Left lobe of liver (tissue), 2 donors: ENCODE data around the gene ANKRD27. TPM values are rescaled to one million over a fixed set of nuclear protein-coding genes. Genes with fewer than 3 reads are reported as not detected.
"Not testable (repeated sequence)": the region's sequence is repeated elsewhere in the genome, so short reads cannot be mapped to it uniquely, and the experiment has no call there.

Experiments
- ATAC-seq: fragments of 200-7000 bp; cut with Tn5 transposase; one replicate; pipeline ENCODE4 v1.9.1; 2020; ENCODE audit warnings: mild to moderate bottlenecking, moderate library complexity
- DNase-seq: peaks from one replicate; pipeline ENCODE4 v3.0.0-alpha.2; 2020; ENCODE audit warnings: low spot score
- total RNA-seq: library from RNA; stranded (reverse); gene quantifications from one replicate; pipeline ENCODE4 v1.2.1, GENCODE V29; 2021
- donor health status: DM: no; HTN: no; CAD: no; lungs with moderate emphysema.
- donor health status: DM: no; HTN: yes; CAD: no.

ANKRD27 gene
- total RNA-seq, 1 donor from 2014 or later, result 8.4 TPM

DNA sequence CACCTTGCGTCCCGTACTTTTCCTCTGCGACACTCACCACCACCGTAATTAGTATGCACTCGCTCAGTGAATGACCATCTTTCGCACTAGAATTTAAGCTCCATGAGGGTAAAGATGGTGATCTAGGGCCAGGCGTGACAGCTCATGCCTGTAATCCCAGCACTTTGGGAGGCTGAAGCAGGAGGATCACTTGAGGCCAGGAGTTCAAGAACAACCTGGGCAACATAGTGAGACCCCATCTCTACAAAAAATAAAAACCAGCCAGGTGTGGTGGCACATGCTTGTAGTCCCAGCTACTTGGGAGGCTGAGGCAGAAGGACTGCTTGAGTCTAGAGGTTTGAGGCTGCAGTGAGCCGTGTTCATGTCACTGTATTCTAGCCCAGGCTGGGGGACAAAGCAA, 18.6 kb downstream of the ANKRD27 start:
- not testable (repeated sequence) for ATAC-seq, DNase-seq

DNA sequence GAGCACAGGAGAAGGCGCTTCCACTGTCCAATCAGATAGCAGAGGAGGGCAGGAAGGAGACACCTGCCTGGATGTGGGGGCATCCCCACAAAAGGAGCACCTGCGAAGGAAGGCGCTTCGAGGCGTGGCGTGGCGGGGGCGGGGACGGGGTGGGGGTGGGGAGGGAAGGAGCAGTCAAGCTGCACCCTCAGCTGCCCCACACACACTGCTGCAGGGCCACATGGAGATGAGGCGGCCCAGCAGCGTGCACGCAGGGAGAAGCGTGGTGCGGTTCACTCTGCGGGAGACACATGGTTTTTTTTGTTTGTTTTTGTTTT, 21.4 kb downstream of the ANKRD27 start:
- DNase-seq (no peak), ATAC-seq (no peak)

DNA sequence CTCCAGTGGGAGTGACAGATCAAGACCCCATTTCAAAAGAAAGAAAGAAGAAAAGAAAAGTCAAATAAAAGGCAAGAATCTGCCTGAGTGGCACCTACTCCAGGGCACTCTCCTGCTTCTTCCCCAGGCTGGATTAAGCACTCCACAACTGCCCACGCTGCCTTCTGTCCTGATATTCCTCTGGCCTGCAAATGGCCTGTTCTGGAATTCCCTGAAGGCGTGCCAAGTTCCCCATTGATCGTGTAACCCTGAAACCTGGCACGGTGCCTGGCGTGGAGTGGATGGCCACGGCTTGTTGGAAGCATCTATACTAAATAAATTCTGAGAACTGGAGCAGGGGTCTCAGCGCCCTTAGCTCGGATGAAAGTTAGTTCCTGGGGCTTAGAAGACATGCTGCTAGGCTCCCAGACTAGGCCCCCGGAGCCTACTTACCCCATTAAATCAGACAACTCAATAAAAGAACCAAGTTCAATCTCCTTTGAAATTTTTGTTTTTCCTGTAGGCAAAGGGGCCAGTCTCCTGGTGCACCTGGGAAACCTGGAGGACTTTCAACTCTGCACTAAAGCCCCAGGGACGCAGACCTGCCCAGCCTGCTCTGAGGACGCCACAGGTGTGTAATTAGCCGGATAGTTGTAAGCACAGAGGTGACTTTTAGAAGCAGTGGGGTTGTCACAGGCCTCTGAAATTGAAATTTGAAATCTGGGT, 21.9 kb downstream of the ANKRD27 start:
- ATAC-seq (peak; percentile 66), DNase-seq (peak; percentile 92)

DNA sequence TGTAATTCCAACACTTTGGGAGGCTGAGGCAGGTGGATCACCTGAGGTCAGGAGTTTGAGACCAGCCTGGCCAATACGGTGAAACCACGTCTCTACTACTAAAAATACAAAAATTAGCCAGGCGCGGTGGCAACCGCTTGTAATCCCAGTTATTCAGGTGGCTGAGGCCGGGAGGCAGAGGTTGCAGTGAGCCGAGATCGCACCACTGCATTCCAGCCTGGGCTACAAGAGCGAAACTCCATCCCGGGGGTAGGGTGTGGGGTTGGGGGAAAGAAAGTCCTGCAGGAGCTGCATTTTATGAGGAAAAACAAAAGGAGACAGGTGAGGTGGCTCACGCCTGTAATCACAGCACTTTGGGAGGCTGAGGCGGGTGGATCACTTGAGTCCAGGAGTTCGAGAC, 22.6 kb downstream of the ANKRD27 start:
- DNase-seq, ATAC-seq: not testable (repeated sequence)

DNA sequence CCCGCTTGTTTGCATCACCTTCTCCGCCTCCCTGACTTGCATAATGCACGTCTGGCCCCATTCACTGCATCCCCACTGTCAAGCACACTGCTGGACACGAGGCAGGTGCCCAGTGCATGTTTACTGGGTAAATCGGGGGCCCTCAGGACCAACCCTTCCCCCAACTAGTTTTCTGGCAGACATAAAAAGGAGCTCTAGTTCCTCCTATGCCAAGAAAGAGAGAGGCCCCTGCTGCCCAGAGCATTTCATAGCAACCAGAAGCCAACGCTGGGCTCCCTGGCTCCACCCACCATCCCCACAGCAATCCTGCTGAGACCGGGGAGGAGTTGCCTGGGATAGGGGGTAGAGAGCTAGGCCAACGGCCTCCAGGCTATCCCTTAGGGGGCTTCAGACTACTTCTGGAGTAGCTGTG, 23.2 kb downstream of the ANKRD27 start:
- ATAC-seq (peak; percentile 67), DNase-seq (peak; percentile 83)

DNA sequence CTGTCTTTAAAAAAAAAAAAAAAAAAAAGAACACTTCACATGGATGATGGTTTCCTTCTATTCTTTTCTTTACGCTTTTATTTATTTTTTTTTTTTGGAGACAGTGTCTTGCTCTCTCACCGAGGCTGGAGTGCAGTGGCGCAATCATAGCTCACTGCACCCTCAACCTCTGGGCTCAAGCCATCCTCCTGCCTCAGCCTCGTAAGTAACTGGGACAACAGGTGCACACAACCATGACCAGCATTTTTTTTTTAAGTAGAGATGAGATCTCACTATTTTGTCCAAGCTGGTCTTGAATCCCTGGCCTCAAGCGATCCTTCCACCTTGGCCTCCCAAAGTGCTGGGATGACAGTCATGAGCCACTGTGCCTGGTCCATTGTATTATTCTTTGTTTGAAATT, 24.3 kb downstream of the ANKRD27 start:
- ATAC-seq, result no peak
- no peak for DNase-seq

DNA sequence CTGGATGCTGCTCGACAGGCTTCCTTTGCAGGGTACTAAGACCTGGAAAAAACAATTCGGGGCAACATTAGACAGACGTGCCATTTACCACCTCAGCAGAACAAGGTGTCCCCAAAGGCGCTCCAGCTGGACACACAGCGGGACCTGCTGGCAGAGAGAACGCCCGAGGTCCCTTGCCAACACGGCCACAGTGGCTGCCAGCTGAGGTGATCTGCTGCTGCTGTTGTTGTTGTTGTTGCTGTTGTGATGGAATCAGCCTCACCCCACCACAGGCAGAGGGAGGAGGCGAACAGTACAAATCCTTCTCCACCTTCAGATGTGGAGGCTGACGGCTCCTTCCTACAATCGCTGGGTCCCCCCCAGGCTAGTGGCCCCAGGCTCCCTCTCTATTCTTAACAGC, 25.2 kb downstream of the ANKRD27 start:
- DNase-seq (peak; percentile 85), ATAC-seq (peak; percentile 66)

DNA sequence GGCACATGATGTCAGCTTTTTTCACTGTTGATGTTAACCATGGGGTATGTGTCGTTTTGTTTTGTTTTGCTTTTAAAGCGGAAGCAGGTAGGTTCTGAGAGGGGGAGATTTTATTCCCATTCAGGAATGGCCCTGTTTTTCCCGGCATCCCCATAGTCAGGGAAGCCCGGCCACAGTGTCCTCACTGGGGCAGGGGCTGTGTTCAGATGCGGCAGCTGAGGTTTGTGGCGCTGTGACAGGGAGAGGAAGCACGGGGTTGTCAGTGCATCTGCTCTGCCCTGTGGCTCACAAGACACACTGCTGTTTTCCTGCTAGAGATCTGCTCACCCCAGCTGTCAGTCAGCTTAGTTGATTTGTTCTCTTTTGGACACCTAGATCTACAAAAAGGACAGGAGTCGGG, 27.6 kb downstream of the ANKRD27 start:
- no peak for DNase-seq
- no peak for ATAC-seq

DNA sequence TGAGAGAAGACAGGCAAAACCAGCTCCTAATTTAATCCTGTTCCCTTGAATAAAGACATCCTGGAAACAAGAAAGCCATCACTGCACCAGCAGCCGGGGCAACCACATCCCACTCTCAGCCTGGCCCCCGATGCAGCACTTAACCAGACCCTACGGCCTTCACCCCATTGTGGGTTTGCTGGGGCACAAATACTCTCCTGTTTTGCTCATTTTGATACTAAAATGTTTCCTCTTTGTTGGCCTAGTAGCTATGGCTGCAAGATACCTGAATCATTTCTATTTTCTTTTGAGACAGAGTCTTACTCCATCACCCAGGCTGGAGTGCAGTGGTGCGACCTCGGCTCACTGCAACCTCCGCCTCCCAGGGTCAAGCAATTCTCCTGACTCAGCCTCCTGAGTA, 28.4 kb downstream of the ANKRD27 start:
- no peak for DNase-seq
- no peak for ATAC-seq

DNA sequence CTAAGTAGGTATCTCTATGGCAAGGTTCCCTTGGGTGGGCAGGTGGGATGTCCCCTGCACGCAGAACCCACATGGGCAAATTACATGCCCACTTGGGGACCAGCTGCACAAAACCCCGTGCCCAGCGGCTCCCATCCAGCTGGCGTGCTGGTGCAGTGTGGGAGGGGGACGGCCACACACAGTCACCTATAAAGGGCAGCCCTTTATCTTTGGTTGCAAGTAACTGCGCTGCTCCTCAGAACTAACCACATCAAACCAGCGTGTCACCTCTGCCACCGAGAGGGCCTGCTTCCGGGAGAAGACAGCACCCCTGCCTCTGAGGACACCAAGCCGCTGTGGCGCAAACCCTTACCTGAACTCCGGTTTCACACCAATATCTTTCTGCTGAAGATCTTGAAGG, 32.2 kb downstream of the ANKRD27 start:
- ATAC-seq, result no peak
- DNase-seq, result no peak

DNA sequence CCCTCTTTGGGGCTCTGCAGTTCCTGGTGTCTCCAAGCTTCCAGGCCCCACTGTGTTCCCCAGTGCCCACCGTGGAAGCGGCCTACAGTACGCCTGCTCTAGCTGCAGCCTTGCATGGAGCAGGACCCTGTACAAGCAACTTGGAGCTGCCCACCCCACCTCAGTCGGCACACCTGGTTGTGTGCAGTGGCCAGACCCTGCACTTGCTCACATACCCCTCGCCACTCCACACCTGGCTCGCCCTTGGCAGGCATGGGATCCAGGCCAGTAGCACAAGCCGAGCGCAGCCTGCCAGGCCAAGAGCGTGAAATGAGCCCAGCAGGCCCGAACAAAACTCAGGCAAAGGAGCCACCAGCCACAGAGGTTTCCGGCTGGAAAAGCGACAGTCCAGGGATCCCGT, 36.4 kb downstream of the ANKRD27 start:
- ATAC-seq (no peak), DNase-seq (no peak)

DNA sequence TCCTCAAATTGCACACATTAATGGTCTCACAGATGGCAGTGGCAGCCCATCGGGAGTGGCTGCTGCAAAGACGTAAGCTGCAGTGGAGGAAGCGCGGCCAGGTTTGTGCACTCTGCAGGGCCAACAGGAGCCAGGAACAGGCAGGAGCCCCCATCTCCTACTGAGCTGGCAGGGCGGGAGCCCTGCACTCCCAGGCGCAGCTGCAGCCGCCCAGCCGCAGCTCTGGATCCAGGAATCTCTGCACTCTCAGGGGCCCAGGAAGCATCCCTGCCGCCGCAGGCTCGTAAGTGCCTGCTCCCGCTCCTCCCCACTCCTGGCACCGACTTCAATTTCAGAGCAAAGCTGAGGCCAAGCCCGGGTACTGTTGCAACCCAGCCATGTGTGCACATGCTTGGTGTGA, 37.5 kb downstream of the ANKRD27 start:
- DNase-seq (no peak), ATAC-seq (no peak)

DNA sequence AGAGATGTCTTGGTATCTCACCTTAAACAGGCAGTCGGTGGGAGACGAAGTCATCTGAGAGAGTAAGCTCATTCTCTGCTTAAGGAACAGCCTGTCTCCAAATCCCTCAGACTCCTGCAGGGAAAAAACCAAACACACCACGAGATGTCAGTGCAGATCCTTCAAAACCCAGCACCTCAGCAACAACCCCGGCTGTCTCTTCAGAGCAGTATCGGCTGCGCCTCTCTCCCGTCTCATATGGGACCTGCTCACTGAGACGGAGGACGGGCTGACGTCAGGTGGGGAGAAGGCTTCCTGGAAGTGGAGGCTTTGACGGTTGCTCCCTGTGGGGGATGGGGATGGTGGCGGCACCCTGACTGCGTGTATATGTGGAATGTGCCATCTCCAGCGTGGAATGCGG, 43.6 kb downstream of the ANKRD27 start:
- ATAC-seq, result peak; percentile 34

DNA sequence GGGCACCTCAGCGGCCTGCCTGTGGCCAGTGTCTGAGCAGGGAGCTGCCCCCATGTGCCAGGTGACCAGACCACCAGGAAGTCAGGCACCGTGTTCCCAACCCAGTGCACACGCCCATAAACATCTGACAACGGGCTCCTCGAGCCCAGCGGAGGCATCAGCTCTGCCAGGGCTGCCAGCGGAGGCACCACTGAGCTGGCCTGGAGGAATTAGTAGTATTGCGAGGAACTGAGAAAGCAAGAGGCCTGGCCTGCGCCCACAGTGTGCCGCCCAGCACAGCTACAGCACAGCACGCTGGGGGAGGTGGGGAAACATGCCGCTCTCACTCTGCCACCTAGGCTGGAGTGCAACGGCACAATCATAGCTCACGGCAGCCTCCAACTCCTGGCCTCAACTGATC, 44.6 kb downstream of the ANKRD27 start:
- DNase-seq, result no peak

More for the DNA sequence above, 43.6 kb downstream of the ANKRD27 start:
- DNase-seq, result no peak

DNA sequence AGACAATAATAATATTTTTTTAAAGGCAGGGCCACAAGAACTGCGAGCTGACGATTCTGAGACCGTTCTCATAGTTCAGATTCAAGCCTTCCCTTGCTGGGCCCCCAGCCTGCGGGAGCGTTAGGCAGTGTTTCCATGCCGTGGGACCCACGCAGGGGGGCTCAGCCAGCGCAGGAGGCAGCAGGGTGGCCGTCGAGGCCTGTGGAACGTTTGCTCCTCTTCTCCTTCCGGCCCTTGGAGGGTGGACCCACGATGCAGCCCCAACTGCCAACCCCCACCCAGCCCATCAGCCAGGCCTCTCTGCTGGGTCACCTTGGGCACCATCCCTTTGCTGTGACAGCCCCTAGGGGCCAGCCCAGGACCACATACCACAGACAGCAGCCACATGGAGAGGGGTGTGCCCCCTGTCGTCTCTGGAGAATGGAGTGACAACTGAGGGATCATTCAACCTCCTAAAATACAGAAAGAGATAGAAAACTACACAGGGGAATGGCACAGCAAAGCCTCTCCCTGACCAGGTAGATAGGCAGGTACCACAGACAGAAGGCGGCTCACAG, 47.2 kb downstream of the ANKRD27 start:
- ATAC-seq (no peak), DNase-seq (no peak)

More for the DNA sequence above, 44.6 kb downstream of the ANKRD27 start:
- no peak for ATAC-seq

DNA sequence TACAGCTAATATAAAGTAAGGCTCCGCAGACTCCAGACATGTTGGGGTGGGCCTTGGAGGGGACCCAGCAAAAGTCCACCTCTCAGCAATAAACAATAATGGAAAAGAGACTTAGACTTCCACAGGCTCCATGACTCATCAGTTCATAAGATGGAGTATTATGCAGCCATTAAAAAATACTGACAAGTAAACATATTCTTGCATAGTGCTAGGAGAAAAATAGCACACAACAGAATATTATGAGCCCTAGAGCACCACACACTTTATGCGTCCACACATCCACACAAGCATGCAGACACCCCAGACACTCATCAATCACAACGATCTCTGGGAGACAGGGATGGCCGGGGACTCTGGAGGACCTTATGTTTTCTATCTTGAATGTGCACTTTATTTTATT, 48.0 kb downstream of the ANKRD27 start:
- no peak for DNase-seq
- no peak for ATAC-seq

DNA sequence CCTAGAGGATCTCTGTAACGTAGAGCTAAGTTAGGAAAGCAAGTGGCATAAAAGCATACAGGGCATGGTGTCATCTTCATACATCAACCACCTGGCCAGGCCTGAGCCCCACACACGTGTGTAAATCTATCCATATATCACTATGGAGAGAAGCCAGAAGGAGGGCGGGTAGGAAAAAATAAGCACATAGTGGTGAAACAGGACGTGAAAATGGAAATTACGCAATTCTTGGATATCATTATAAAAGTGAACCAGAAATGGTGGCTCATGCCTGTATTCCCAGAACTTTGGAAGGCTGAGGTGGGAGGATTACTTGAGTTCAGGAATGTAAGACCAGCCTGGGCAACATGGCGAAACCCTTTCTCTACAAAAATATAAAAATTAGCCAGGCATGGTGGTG, 50.6 kb downstream of the ANKRD27 start:
- DNase-seq, result no peak
- no peak for ATAC-seq

DNA sequence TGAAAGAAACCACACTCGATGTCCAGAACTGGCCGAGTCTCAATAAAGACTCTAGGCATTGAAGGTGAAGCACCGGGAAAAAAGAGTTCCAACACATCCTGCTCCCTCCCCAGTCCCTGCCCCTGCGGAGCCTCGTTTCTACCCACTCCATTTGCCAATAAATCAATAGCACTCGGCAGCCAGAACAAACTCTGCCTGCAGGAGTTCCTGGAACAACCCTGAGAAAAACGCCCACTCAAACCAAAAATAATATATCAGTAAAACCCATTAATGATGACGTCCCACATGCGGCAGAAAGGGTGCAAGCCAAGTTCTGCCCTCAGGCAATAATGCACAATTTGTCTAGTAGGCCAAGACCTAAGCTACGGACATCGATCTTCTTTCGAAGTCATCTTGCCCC, 53.0 kb downstream of the ANKRD27 start:
- ATAC-seq (no peak), DNase-seq (no peak)

DNA sequence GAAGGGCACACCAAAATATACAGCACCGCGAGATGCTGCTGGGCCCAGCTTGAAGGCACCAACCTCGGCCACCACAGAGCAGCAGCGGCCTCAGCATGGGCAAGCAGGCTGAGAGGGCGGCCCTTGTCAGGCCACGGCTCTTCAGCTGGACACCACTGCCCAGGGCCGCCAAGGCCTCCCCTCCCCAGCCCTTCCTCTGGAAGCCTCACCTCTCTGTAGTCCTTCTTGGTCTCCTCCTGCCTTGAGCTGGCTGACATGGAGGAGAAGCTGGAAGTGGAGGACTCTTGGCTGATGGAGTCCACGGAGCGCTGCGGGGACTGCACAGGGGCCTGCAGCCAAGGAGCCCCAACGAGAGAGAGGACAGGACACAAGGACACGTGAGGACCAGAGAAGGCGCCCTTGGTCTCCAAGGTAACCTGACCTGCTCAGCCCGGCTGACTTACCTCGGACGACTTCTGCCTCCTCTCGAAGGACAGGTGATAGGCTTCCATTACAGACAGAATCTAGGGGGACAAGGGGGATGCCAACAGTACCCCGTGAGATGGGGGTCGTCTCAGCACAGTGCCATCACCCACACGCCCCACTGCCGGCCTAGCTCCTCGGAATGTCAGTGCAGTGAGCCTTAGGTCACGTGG, 55.8 kb downstream of the ANKRD27 start:
- DNase-seq (no peak), ATAC-seq (no peak)

DNA sequence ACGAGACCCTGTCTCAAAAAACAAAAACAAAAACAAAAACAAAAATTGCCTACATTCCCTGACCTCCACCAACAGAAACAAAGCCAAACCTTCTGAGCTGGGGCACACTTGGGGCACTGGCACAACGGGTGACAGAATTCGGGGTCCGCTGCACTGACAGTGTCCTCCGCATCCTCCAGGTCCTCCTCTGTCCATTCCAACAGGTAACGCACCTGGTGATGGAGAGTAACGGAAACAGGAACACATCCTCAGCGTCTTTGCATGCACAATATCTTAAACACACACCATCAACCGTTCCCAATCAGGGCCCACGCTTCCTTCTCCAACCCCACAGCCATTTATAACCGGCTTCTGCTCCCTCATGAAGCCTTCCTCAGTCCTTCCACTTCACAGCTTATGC, 59.4 kb downstream of the ANKRD27 start:
- DNase-seq (no peak), ATAC-seq (no peak)

DNA sequence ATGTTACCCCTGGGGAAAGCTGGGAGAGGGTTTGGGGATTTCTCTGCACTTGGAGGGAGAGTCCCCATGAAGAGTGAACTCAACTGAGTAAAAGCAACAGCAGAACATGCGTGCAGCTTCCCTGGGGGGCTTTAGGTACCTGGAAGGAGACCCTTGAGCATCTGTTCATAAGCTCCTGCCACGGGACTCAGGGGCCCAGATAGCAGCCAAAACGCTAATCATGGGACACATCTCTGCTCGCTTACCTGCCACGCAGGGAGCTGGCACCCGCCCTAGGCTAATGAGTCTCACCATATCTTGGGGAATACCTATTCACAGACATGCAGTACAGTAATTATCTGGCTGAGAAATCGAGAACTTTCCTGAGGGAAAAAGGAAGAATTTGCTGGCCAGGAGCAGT, 60.1 kb downstream of the ANKRD27 start:
- no peak for DNase-seq
- no peak for ATAC-seq

DNA sequence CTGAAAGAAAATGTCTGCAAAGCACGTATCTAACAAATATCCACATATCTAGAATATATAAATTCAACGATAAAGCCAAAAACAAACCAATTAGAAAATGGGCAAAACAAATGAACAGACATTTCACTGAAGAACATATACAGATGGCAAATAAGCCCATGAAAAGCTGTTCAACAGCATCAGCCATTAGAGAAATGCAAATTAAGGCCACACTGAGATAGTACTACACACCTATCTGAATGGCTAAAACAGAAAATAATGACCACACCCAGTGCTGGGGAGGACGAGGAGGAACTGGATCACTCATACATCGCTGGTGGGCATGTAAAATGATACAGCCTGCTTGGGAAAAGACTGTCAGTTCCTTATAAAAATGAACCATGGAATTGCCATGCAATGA, 62.0 kb downstream of the ANKRD27 start:
- no peak for DNase-seq
- no peak for ATAC-seq

DNA sequence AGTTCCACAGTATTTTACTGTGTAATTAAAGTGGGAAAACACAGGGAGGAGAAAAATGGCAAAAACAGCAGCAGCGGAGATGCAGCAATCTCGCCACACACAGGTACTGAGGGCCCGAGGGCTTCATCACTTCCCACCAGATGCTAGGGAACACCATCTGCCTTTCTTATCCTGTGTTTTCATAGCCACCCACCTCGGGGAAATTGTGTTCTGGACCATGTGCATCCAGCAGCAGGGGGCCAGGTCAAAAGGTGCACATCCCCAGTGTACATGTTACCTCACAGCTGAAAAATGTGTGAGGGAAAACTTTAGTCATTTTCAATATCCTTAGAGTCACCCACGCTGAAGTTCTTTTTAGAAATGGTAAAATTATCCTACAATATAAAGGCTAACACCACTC, 63.8 kb downstream of the ANKRD27 start:
- ATAC-seq (no peak), DNase-seq (no peak)
